Stomach (tissue), 4 donors: ENCODE measurements around the gene H19.

Experiments
- CTCF ChIP-seq, 7 experiments: fragments of 450-650 bp in 4 of 7; fragments of 200-600 bp in 3 of 7; sonication (generic) in 3 of 7; IDR thresholded peaks; one replicate each; pipeline ENCODE4 v1.5.1; 2016 to 2019; ENCODE audit warnings: antibody characterized with exemption in 7 of 7, control low read depth in 2 of 7, mild to moderate bottlenecking in 1 of 7
- POLR2AphosphoS5 ChIP-seq, 3 donors: sonication (generic); formaldehyde crosslinking; IDR thresholded peaks; one replicate each; pipeline ENCODE4 v1.6.1; 2016; ENCODE audit warnings: antibody characterized with exemption in 3 of 3

DNA sequence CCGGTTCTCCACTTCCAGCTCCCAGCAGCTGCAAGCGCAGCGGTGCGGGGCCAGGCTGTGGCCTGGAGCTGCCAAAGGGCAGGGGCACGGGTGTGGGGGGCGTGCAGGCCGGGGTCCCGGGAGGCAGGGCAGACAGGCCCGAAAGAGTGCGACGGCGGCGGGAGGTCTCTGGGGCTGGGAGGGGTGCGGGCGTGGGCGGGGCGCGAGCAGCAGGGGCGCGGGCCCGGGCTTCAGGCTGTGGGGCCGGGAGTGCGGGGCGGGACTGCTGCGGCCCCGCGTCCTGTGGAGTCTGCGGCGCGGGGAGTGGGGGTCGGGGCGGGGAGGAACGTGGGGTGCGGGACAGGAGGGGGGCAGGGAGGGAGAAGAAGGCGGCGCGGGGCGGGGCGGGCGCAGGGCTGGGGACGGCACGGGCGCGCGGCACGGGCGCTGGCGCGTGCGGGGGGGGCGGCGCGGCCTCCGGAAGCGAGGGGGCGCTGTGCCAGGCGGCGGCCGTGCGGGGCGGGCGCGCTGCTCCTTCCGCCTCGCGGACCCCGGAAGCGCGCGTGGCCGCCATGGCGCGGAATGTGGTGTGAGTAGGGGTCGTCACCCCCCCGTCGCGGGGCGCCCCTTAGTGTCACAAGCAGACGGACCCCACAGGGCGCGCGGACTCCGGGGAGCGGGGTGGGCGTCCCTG lies 50.7 kb downstream of the H19 start, which contains the start of gene MRPL23:
- TF ChIP-seq POLR2AphosphoS5 (IDR thresholded peaks at IDR 0.05): no peak
- no peak for TF ChIP-seq CTCF (IDR thresholded peaks at IDR 0.05)
